GOT3 (cell line): ENCODE measurements around the gene COL4A4.

ENCODE experiments used
- DNase-seq: peaks from one replicate; lab custom pipeline; 2025; ENCODE audit warnings: mixed read lengths; lab: John Stamatoyannopoulos, UW

COL4A4 gene

DNA sequence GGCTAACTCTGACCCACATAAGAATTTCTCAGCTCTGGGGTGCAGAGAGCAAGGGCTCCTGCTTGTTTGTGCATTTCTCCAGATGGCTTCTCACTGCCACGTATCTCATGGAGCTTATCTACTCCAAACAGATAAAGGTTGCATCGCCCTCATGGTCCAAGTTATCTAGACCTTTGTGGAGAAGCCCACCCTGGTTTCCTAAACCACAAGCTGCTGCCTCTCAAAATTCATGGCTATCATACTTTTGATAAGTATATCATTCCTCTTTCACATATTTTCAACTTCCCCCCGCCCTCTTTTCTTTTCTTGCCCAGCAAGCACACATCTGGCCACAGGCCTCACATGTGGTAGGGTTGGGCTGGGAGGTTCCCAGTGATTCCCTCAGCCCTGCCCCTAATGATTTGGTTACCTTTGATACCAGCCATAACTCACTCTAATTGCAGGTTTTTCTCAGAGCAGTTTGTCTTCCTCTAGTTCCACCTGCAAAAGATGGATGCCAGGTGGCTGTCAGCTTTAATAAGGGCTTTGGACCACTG lies 182.1 kb downstream of the COL4A4 start:
- DNase-seq = no peak

DNA sequence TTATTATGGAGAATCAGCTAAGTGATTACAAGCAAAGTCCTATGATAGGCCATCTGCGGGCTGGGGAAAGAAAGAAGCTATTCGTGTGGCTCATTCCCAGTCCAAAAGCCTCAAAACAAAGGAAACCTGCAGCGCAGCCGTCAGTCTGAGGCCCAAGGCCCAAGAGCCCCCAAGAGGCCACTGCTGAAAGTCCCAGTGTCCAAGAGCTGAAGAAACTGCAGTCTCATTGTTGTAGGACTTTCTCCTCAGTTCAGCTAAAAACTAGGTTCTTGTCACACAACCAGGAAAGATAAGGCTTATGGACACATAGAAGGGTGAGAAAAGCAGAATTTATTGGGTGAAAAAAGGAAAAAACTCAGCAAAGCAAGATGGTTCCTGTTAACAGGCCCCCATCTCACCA lies 185.0 kb downstream of the COL4A4 start:
- DNase-seq = no peak

DNA sequence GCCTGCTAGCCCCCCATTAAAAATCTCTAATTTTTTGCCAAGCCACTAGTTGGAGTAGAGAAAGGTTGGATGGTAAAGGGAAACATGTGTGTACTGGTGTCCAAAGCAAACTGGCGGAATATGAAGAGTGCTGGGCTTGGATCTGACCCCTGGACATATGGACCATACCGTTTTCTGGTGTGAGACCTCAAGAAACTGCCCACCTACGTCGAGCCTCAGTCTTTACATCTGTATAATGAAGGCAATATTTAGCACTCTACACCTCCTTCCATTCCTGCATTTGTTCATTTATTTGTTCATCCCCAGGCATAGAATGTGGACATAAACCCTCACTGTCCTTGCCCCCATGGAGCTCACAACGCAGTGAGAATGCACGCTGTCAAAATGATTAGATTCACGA lies 185.7 kb downstream of the COL4A4 start:
- DNase-seq = no peak

DNA sequence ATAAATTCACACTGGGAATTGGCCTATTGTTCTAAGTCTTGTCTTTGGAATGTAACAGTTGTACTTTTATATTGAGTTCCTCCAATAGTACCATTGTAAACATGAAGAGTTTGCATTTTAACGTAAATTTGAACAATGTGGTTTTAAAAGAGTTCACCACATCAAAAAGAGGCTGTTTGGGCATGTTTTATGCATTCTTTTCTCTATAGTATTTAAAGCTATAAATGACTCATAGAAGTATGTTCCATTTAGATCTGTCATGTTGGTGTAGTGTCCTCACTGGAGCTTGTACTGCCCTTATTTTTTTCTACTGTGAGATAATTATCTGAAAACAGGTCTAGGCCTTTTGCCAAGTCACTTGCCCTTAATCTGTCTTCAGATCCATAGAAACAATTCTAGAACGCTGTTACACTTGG lies 186.2 kb downstream of the COL4A4 start:
- DNase-seq = no peak

- no peak for DNase-seq
These were observed 190.2 kb downstream of the COL4A4 start for GRCh38 chr2:226973816-226974215.

- no peak for DNase-seq
These were observed 192.2 kb downstream of the COL4A4 start for GRCh38 chr2:226971770-226972169.

- DNase-seq = no peak
These were observed 192.9 kb downstream of the COL4A4 start for GRCh38 chr2:226971084-226971483.

DNA sequence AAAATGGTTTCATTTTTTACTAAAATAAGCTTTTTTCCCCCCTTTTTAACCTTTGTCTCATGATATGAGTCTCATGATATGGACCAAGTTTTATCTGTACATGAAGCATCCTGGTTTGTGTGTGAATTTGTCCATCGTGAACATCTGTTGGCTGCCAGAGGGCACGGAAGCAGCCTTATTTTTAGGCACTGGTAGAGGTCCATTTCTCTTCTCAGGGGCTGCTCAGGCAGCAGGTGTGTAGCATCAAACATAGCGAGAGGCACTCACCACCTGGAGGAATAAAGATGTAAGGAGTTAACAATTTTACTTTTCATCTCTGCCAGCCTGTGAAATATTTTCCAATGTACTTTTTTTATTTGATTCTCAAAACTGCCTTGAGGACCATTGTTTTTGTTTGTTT lies 193.6 kb downstream of the COL4A4 start:
- DNase-seq = no peak

GRCh38 chr2:226969417-226970080 lies 194.5 kb downstream of the COL4A4 start:
- DNase-seq = no peak

- no peak for DNase-seq
These were observed 198.6 kb downstream of the COL4A4 start for GRCh38 chr2:226965376-226965775.

DNA sequence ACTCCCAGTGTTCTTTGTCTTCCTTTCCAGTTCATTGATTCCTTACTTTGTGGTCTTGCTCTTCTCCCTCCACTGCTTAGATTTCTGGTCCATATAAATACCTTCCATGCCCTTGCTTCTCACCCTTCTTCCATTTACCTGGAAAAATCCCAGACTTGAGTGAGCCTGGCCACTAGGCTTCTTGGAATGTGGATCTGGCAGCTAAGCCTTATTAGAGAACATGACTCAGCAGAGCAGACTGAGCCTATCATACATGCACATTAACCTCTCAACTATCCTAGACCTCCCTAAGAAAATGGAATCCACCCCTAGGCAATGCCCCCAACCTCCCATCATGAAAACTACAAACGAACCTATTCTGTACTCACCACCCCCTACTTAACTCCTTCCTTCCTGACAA lies 200.5 kb downstream of the COL4A4 start:
- DNase-seq = no peak

DNA sequence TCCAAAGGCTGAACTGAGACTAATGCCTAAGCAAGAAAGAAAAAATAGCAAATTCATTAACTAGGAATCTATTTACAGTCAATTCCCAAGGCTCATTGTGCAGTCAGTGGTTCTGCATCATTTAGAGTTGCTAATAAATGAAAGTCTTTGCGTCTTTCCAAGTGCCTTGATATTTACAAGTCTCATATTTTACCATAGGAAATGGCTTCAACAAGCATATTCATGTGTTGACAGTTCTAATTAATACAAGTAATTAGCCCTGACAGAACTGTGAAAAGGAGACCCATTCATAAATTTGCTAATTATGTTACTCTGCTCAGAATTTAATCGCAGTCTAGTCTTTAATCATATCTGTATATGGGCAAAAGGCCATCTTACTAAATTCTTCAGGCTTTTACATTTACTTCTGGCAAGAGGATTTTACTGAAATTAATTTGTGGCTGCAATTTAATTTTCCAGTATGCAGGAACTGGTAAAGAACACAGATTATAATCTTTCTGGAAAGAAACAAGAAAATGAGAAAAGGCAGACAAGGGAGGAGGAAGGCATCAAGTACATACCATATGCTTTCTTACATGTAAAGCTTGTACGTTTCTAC lies 201.7 kb downstream of the COL4A4 start:
- no peak for DNase-seq

GRCh38 chr2:226959418-226959817 lies 204.6 kb downstream of the COL4A4 start:
- no peak for DNase-seq

DNA sequence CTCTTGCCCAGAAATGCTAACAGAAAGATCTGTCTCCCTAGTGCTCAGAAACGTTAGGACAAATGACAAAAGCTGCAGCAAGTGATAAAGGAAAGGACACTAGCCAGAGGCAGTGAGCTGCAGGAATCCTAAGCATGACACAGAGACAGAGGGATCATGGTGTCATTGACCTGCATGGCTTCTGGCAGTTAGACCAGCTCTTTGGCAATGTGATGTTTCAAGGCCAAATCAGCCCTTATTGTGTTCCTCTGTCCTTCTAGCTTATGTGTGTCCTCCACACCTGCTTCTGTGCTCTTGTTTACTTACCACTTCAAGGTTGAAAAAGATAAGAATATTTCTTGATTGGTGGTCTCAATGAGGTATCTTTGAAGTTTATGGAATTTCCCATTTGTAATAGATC lies 207.3 kb downstream of the COL4A4 start:
- DNase-seq = no peak

DNA sequence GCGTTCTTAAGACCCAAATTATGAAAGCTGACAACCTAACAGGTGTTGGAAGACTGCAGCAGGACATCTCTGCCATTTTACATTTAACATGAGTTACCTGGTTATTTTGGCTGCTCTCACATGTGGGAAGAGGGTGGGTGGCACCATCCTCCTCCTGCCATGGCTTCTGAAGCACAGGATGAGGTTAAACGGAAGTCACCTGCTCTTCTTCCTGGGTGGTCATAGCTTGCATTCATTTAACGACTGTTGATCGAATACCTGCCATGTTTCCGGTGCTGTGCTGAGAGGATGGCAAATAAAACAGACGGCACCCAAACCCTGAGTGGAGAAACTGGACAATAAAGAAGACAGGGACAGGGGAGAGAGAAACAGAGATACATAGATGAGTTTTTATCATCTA lies 210.2 kb downstream of the COL4A4 start:
- no peak for DNase-seq

GRCh38 chr2:226953206-226953605 lies 210.8 kb downstream of the COL4A4 start:
- DNase-seq = no peak
